Stimulated activated CD4-positive, alpha-beta T cell treated with anti-CD3 and anti-CD28 coated beads, Interleukin-15, amount 100 ng/mL, for 1 hour (primary cell): ENCODE measurements around the gene VDAC2.
A peak's percentile ranks its signal among the peaks of the same experiment; 100 is the strongest.
"Not testable (repeated sequence)": the region's sequence is repeated elsewhere in the genome, so short reads cannot be mapped to it uniquely, and the experiment has no call there.

Source experiments
- DNase-seq, 2 donors: peaks; one replicate each; pipeline ENCODE4 v3.0.0-alpha.2; 2020; ENCODE audit warnings: low read depth in 1 of 2, low spot score in 1 of 2

VDAC2 gene

DNA sequence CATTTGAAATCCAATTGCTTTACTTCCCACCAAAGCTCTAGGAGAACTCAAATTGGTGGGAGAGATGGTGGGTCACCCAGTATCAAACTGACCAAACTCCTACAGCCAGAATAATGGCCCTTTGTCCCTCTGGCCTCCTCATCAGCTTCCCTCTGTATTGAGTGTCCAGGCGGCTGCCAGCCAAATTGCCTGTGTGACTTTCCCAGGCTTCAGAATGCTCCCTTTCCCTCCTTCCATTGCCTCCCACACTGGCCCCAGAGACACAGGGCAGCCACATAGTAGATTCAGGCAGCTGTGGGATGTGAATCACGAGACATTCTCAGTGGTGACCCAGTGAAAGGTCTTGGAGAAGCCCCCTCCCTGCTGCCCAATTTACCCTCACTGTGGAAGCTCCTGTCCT lies 12.7 kb upstream of the VDAC2 start:
- no peak for DNase-seq

DNA sequence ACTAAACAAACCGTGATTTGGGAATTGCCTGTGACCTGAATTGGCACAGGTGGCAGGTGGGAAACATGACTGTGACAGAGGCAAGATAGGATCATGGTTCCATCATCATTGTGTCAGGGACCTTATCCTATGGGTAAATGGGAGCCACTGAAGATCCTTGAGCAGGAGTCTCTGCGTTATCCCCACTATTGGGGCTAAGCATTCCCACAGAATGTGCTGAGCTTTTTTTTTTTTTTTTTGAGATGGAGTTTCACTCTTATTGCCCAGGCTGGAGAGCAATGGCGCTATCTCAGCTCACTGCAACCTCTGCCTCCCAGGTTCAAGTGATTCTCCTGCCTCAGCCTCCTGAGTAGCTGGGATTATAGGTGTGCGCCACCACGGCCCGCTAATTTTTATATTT lies 10.6 kb upstream of the VDAC2 start:
- DNase-seq: not testable (repeated sequence)

DNA sequence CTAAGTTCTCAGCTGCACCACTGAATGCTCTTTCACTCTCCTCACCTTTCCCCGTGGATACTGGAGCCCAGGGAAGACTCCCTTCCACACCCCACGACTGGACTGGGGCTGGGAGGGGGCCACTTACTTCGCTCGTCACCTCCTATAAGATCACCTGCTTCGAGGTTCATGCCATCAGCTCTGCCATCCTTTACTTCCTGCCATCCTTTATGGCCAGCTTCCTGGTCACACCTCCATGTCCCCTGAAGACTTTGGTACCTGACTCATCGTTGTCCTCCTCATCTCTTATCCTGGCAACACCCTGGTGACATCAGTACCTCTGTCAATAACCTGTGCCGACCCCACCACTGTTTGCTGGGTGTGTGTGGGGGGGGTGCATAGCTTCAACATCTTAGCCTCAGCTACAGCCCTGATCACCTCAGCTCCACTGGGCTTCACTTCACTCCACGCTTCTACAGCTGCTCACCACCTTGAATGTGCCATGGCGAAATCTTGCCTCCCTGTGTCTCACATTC lies 8.7 kb upstream of the VDAC2 start:
- DNase-seq: no peak

DNA sequence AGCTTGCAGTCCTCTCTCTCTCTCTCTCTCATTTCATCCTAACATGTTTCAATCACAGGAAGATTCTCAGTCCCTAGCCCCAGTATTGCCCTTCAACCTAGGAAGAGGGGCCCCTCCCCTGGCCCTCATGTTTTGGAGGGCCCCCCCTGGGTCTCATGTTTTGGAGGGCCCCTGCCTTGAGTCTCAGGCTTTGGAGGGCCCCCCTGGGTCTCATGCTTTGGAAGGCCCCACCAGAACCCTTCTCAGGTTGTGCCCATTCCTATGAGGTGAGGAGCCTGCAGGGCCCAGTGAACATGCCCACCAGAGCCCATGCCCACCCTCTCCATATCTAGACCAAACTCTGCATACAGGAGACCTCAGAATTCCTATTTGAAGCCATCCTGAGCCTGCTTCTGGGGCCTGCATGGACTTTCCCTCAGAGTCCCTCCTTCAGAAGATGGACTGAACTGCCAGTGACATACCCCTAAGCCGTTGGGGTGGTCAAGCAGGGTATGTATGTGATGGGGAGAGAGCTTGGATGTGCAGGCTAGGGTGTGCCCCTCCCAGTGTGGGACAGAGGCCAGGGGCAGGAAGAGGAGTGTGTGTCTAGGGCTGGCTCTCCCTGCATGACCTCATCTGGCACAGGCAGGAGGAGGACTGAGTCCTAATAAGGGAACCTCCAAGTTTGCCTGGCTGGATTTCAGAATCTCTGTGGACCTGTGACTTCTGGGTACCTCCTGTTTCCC lies 8.1 kb upstream of the VDAC2 start:
- DNase-seq: no peak

DNA sequence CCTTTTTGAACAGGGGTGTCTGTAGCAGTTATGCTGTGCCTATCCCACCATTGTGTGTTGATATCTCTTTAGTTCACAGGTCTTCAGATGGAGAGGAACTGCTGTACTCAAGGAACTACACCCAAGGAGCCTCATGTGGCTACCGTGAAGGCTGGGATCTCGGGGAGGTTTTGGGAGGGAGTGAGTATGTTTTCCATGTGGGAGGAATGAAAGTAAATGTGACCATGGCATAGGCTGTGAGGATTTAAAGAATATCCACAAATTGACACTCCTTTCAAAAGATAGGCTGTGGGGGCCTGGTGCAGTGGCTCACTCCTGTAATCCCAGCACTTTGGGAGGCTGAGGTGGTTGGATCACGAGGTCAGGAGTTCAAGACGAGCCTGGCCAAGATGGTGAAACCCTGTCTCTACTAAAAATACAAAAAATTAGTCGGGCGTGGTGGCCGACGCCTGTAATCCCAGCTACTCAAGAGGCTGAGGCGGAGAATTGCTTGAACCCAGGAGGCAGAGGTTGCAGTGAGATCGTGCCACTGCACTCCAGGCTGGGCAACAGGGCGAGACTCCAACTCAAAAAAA lies 7.5 kb upstream of the VDAC2 start:
- DNase-seq: not testable (repeated sequence)

DNA sequence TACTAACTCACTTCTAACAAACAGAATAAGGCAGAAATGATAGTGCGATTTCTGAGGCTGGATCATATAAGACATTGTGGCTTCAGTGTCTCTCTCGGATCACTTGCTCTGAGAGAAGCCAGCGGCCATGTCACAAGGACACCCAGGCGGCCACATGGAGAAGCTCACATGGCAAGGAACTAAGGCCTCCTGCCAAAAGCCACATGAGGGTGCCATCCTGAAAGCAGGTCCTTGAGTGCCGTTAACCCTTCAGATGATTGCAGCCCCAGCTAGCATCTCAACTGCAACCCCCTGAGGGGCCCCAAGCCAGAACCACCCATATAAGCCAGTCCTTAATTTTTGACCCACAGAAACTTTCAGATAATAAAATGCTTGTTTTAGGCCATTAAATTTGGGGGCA lies 6.9 kb upstream of the VDAC2 start:
- DNase-seq: no peak

DNA sequence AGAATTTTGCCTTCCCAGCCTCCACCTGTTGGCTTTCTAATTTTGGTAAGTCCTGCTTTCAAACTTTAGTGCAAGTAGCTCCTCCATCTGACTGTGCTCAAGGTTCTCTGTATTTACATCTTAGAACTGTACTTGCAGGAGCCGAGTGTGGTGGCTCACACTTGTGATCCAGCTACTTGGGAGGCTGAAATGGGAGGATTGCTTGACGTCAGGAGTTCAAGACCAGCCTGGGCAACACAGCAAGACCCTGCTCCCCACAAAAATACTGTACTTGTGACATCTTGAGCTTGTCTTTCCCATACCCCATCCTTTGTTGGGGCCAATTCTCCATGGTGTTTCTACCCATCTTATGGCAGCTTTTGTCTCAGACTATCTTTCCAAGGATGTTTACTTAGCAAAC lies 4.7 kb upstream of the VDAC2 start:
- no peak for DNase-seq

DNA sequence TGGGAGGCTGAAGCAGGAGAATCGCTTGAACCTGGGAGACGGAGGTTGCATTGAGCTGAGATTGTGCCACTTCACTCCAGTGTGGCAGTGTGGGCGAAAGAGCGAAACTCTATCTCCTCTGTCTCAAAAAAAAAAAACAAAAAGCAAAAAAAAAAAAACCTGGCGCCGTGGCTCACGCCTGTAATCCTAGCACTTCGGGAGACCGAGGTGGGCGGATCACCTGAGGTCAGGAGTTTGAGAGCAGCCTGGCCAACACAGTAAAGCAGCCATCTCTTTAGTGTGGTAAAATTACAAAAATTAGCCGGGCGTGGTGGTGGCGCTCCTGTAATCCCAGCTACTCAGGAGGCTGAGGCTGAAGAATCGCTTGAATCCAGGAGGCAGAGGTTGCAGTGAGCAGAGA lies 4.0 kb upstream of the VDAC2 start:
- not testable (repeated sequence) for DNase-seq

DNA sequence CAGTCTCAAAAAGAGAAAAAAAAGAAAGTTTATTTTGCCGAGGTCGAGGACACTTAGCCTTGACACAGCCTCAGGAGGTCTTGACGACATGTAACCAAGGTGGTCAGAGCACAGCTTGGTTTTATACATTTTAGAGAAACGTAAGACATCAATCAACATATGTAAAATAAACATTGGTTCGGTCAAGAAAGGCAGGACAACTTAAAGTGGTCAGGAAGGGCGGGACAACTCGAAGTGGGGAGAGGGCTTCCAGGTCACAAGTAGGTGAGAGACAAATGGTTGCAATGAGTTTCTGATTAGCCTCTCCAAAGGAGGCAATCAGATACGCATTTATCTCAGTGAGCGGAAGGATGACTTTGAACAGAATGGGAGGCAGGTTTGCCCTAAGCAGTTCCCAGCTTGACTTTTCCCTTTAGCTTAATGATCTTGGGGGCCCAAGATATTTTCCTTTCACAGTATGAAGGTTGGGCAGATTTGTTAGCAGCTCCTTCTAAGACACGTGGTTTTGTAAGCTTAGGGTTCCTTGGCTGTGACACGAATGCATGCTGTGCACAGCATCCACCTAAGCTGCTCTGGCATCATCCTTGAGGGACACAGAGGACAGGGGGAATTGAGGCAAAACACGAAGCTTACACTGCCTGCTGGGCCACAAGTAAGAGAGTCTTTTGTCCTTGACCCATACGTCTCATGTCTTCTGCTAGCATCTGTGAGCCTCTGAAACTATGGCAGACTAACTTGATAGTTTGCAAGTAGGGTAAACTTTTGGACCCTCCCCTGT lies 3.3 kb upstream of the VDAC2 start:
- DNase-seq: no peak

DNA sequence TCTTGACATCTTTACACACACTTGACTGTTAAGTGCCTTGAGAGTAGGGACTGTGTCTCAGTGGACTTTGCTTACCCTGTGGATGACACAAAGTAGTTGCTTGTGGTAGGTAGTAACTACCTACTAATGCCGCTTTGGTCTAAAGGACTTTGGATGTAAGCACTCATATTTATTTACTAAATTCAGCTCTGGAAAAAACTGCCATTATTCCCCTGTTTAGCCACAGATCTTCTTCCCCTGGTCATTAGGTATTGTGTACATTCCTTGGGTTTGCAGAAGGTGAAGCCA lies 2.8 kb upstream of the VDAC2 start:
- no peak for DNase-seq

DNA sequence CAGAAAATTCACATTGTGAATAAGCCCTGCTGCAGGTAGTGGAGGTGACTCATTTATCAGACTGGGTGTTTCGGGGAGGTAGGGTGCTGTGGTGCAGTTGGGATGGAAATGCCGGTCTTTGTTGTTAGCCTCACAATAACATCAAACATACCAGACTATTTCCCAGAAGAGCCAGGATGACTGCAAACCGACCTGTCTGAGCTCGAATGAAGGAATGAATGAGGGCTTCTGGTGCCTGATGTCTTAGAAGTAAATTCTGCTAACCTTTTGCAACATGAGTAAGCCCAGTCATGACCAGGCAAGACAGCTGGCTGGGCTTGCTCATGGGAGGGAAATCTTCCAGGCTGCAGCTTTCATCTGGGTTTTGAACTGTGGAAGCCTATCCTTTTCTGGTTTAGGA lies 2.4 kb upstream of the VDAC2 start:
- no peak for DNase-seq

DNA sequence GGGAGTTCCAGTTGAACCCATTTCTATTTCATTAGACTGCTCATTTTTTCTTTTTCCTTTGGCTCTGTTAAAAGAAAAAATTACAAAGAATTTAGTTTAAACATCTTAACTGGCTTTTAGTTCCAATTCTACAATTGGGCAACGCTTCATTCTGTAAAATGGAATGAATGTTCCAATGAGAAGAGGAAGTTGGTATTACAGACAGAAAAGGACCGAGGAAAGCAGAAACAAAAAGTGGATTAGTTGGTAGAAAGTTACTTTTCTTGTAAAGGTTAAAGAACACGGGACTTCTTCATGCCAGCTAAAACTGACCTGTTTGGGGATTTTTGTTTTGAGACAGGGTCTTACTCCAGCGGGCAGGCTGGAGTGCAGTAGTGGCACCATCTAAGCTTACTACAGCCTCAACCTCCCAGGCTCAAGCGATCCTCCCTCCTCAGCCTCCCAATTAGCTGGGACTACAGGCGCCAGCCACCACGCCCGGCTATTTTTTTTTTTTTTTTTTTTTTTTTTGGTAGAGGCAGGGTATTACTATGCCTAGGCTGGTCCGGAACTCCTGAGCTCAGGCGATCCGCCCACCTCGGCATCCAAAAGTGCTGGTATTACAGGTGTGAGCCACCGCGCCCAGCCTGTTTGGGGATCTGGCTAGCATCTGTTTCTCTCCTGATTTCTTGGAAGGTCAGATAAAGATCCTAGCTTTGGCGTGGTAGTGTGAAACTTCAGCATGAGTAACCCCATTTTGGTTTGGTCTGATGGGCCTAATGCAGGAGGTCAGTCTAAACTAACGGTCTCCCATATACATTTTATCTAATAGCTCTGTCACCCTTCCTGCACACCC lies 1.3 kb upstream of the VDAC2 start:
- no peak for DNase-seq

DNA sequence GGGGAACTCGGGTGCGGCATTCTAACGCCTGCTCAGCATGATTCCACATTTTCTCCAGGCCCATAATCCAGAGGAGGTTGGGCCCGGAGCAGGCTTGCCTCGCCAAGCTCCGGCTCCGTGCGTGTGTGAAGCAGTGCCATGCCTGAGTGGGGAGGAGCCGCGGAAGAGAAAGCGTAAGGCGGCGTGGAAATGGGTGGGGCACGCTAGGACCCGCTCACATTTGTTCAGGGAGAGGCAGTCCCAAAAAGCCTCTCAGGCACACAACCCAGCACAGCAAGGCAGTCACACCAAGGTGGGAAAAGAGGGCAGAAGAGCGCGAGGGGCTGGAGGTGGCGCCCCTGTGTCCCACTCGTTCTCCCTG lies 695 bp upstream of the VDAC2 start:
- peak; percentile 53 to 57 for DNase-seq

DNA sequence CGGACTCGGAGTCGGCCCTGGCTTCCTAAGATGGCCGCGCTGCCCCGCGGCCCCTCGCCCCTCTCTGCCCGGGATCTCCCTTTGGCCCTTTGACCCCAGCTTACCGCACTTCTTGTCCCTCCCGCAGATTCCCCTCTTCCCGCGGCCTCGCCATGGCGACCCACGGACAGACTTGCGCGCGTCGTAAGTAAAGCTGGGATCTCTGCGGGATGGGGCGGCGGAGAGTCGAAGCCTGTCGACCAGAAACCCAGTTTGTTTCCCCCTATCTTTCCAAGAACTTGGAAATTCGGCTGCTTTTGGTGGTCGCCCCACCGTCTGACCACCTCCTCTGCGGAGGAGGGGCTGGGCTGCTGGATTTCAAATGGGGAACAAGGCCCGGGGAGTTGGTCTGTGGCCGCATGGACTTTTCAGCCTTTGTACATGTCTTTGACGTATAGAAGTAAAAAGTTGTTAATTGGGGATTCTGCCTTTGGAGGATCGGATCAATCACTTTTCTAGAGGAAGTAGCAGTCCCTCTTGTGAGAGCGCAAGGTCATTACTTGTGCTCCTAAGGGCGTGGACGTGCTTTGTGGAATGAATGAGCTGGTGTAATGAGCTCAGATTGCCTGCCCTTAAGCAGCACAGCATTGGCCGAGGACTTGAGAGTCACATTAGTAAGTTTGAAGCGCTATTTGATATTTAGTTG lies 553 bp downstream of the VDAC2 start:
- no peak for DNase-seq

DNA sequence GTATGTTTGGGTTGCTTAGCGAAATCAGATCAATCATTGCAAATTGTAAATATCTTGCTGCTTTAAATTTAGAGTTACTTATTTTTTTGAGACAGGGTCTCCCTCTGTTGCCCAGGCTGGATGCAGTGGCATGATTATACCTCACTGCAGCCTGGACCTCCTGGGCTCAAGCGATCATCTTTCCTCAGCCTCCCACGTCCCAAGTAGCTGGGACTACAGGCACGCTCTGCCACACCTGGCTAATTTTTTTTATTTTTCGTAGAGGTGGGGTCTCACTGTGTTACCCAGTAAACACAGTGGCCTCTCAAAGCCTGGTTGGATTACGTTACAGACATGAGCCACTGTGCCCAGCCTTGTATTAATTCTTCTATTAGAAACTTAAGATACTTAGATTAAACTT lies 1.7 kb downstream of the VDAC2 start:
- no peak for DNase-seq

DNA sequence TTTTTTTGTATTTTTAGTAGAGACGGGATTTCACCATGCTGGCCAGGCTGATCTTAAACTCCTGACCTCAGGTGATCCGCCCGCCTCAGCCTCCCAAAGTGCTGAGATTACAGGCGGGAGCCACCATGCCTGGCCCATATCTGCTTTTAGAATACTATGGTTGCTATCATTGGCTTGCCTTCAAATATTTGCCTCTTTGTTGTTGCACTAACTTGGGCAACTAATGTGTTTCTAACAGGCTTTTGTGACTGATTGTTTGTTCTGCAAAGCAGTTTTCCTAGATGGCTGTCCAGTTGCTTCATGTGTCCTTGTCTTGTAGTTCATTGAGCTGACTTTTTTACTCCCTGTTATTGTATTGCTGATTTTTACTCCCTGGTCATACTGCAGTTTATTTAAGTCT lies 9.7 kb downstream of the VDAC2 start:
- DNase-seq: no peak

DNA sequence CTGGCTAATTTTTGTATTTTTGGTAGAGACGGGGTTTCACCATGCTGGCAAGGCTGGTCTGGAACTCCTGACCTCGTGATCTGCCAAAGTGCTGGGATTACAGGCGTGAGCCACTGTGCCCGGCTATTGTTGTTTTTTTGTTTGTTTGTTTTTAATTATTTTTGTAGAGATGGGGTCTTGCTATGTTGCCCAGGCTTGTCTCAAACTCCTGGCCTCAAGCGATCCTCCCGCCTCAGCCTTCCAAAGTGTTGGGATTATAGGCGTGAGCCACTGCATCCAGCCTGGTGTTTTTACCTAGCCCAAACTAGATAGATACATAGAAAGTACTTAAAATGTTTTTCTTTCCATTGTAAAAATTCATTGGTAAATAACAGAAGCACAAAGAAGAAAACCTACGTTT lies 10.9 kb downstream of the VDAC2 start:
- not testable (repeated sequence) for DNase-seq

DNA sequence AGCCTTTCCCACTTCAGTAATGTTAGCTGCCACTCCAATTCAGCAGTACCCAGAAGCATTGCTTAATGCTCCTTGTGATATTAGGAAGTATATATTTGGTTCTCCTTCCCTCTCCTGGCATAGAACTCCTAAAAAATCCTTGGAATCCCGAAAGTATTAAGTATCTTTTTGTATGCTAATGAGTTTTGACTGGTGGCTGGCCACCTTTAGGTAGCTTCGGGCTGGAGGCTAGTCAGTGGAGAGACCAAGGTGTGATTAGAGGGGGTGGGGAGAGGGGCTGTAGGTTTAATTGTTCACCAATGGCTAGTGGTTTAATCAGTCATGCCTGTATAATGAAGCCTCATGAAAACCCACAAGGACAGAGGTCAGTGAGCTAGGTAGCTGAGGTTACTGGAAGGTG lies 12.9 kb downstream of the VDAC2 start:
- no peak for DNase-seq

DNA sequence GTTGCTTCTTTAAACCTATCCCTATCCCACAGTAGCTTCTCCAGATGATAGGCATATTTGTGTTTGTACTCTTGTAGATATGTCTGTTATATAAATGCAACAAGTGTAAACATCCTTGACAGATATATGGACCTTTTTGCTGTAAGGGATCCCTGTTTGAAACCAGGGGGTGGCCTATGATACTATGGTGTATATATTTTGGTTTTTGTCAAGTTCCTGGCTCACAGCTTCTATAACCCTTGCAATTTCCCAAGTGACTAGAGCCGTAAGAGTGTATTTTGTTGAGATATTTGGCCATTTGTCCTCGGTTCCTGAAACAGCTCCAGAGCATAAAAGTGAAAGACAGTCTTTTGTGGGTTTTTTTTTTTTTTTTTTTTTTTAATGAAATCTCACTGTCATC lies 15.5 kb downstream of the VDAC2 start:
- DNase-seq: no peak

DNA sequence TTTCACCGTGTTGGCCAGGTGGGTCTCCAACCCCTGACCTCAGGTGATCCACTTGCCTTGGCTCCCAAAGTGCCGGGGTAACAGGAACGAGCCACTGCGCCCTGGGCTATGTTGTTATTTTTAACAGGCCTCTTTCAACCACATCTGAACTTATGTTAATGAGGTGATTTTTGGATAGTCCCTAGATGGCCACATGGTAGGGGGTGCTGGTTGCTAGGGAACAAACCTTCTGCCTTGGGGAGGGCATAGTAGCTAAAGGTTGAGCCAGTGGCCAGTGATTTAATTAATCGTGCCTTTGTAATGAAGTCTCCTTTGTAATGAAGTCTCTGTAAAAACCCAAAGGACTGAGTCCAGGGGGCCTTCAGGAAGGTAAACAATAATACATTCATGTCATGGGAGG lies 16.1 kb downstream of the VDAC2 start:
- no peak for DNase-seq

DNA sequence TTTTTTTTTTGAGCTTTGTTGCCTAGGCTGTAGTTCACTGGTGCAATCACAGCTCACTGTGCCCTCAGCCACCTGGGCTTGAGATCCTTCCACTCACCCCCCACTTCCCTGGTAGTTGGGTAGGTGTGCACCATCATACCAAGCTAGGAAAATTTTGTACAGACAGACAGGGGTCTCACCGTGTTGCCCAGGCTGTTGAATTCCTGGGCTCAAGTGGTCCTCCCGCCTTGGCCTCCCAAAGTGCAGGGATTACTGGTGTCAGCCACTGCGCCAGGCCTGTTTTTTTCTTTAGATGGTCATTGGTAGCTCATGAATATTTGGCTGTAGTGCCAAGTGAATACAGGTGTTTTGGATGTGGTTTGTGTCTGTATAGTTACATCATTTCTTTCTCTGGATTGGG lies 17.7 kb downstream of the VDAC2 start:
- no peak for DNase-seq
